HepG2 (cell line): ENCODE data around the gene PHKB. TPM values are rescaled to one million over a fixed set of nuclear protein-coding genes. Genes with fewer than 3 reads are reported as not detected.

Experiments used
- ATAC-seq: fragments of 200-7000 bp; cut with Tn5 transposase; 3 replicates; pipeline ENCODE4 v1.9.1; 2020; ENCODE audit warnings: mild to moderate bottlenecking, moderate library complexity
- BruUV-seq: library from RNA; stranded (reverse); fragments of 400-500 nt; replicated peaks from 2 replicates; lab custom pipeline; 2021; lab: Mats Ljungman, UMichigan
- CTCF ChIA-PET: fragments of 300-600 bp; formaldehyde crosslinking; extraction: SDS; loops from one replicate; lab custom pipeline; 2021; ENCODE audit warnings: low total read pairs, inconsistent platforms, low intra/inter-chr PET ratio; lab: Yijun Ruan, JAX
- POLR2A ChIA-PET: fragments of 350-600 bp; sonication (Branson Sonifier 250); formaldehyde crosslinking; loops from one replicate; lab custom pipeline; 2020; ENCODE audit warnings: antibody characterized with exemption, inconsistent platforms; lab: Yijun Ruan, JAX
- DNase-seq: peaks from one replicate; pipeline ENCODE4 v3.0.0-alpha.2; 2015; ENCODE audit warnings: low spot score
- FAIRE-seq: peaks from 3 replicates; lab custom pipeline; 2011; peaks lifted over from hg19 to GRCh38; lab: Jason Lieb, UNC
- H2AFZ ChIP-seq: one replicate; pipeline ENCODE4 v1.6.1; 2011; ENCODE audit warnings: low read length, inconsistent platforms
- H3K27ac ChIP-seq: fragments of 300-600 bp; 3 replicates; pipeline ENCODE4 v1.8.0; 2011; ENCODE audit warnings: mixed run types, mild to moderate bottlenecking, mixed read lengths, low read length, inconsistent platforms; ENCODE audit not compliant: insufficient read depth; ENCODE audit errors: extremely low read length
- H3K27me3 ChIP-seq, 2 experiments: fragments of 200-600 bp in 1 of 2; 2 replicates in 1 of 2; 3 replicates in 1 of 2; pipeline versions ENCODE4 v1.6.0 to v1.8.0; 2011; ENCODE audit warnings: low read length in 2 of 2, mild to moderate bottlenecking in 2 of 2, moderate library complexity in 2 of 2, inconsistent platforms in 1 of 2; ENCODE audit not compliant: insufficient read depth in 2 of 2, control insufficient read depth in 1 of 2
- H3K36me3 ChIP-seq, 2 experiments: fragments of 200-600 bp in 1 of 2; replicated peaks in 1 of 2; 2 replicates in 1 of 2; 3 replicates in 1 of 2; pipeline versions ENCODE4 v1.5.1 to v1.8.0; 2011; ENCODE audit warnings: low read length in 2 of 2, inconsistent platforms in 1 of 2; ENCODE audit not compliant: insufficient read depth in 2 of 2, control insufficient read depth in 1 of 2
- H3K4me1 ChIP-seq: 2 replicates; pipeline ENCODE4 v1.5.1; 2012; ENCODE audit warnings: low read length, inconsistent platforms; ENCODE audit not compliant: insufficient read depth
- H3K4me2 ChIP-seq: 2 replicates; pipeline ENCODE4 v1.6.0; 2011; ENCODE audit warnings: low read depth, low read length, inconsistent platforms
- H3K4me3 ChIP-seq, 3 experiments: fragments of 200-600 bp in 1 of 3; sonication (generic), shearing (Covaris generic) in 1 of 3; replicated peaks in 1 of 3; 2 replicates each; pipeline ENCODE4 v1.5.1; 2011 to 2016; ENCODE audit warnings: low read length in 3 of 3, inconsistent platforms in 2 of 3, low read depth in 2 of 3, mild to moderate bottlenecking in 2 of 3, control low read depth in 1 of 3, mixed read lengths in 1 of 3; ENCODE audit not compliant: insufficient read depth in 1 of 3
- H3K79me2 ChIP-seq: one replicate; pipeline ENCODE4 v1.6.1; 2011; ENCODE audit warnings: low read length, inconsistent platforms; ENCODE audit not compliant: insufficient read depth
- H3K9ac ChIP-seq: 2 replicates; pipeline ENCODE4 v1.6.0; 2011; ENCODE audit warnings: mild to moderate bottlenecking, low read depth, low read length, inconsistent platforms; ENCODE audit not compliant: insufficient read depth
- H3K9me3 ChIP-seq: 2 replicates; pipeline ENCODE4 v1.5.1; 2012; ENCODE audit warnings: mild to moderate bottlenecking, low read length
- H4K20me1 ChIP-seq: 2 replicates; pipeline ENCODE4 v1.6.0; 2011; ENCODE audit warnings: inconsistent platforms, mild to moderate bottlenecking, low read length, moderate library complexity; ENCODE audit not compliant: insufficient read depth
- FOXA1 ChIP-seq, 2 experiments: fragments of 450-650 bp in 1 of 2; sonication (generic) in 1 of 2; formaldehyde crosslinking in 1 of 2; IDR thresholded peaks; 2 replicates each; pipeline versions ENCODE4 v1.4.0 to v1.6.1; 2016 to 2020; ENCODE audit warnings: missing genetic modification reagents in 1 of 2
- MBD4 ChIP-seq: IDR thresholded peaks from 2 replicates; pipeline ENCODE4 v1.6.1; 2012; ENCODE audit warnings: low read length, inconsistent platforms, borderline replicate concordance
- NCOA5 ChIP-seq: sonication (generic); formaldehyde crosslinking; IDR thresholded peaks from 2 replicates; pipeline ENCODE4 v1.4.0; 2020; ENCODE audit warnings: missing genetic modification reagents
- POGZ ChIP-seq: sonication (generic); formaldehyde crosslinking; IDR thresholded peaks from 2 replicates; pipeline ENCODE4 v1.4.0; 2020; ENCODE audit warnings: mild to moderate bottlenecking, missing genetic modification reagents
- SMYD3 ChIP-seq: sonication (generic); formaldehyde crosslinking; IDR thresholded peaks from 2 replicates; pipeline ENCODE4 v1.8.1; 2023; ENCODE audit warnings: mild to moderate bottlenecking, missing genetic modification reagents
- SNAI1 ChIP-seq: sonication (generic); formaldehyde crosslinking; IDR thresholded peaks from 2 replicates; pipeline ENCODE4 v1.5.0; 2020; ENCODE audit warnings: mild to moderate bottlenecking, missing genetic modification reagents, borderline replicate concordance
- ZFP90 ChIP-seq: sonication (generic); formaldehyde crosslinking; IDR thresholded peaks from 2 replicates; pipeline ENCODE4 v1.8.0; 2022; ENCODE audit warnings: missing genetic modification reagents, mild to moderate bottlenecking, inconsistent platforms, borderline replicate concordance
- ZIK1 ChIP-seq: sonication (generic); formaldehyde crosslinking; IDR thresholded peaks from 2 replicates; pipeline ENCODE4 v1.5.0; 2020; ENCODE audit warnings: mild to moderate bottlenecking, low read depth, missing genetic modification reagents, borderline replicate concordance
- ZMYM4 ChIP-seq: sonication (generic); formaldehyde crosslinking; IDR thresholded peaks from 2 replicates; pipeline ENCODE4 v1.8.1; 2023; ENCODE audit warnings: mild to moderate bottlenecking, missing genetic modification reagents
- ZNF282 ChIP-seq: fragments of 450-650 bp; IDR thresholded peaks from 2 replicates; pipeline ENCODE4 v1.6.1; 2018; ENCODE audit not compliant: partially characterized antibody
- ZNF891 ChIP-seq: sonication (generic); formaldehyde crosslinking; IDR thresholded peaks from 2 replicates; pipeline ENCODE4 v1.5.0; 2020; ENCODE audit warnings: mild to moderate bottlenecking, missing genetic modification reagents
- WGBS: methylation state at CpG from one replicate; pipeline ENCODE4 v1.1.6; 2017; ENCODE audit warnings: low lambda C conversion rate; 5-methylcytosine and 5-hydroxymethylcytosine counted together
- in situ Hi-C: cut with HindIII; loops from 2 replicates; pipeline ENCODE4 v1.10.0; 2017; ENCODE audit warnings: low pct_unique_long_range_greater_than_20kb; ENCODE audit not compliant: extremely low pct_ligation_motif_present
- intact Hi-C: fragments of 100-400 bp; cut with micrococcal nuclease; formaldehyde crosslinking; loops from one replicate; pipeline ENCODE4 v1.10.0; 2022; ENCODE audit not compliant: unreplicated experiment
- polyA plus RNA-seq, 8 experiments: library from polyadenylated mRNA; depleted of rRNA in 3 of 8; stranded (reverse) in 7 of 8; unstranded in 1 of 8; fragments of >200 nt; fragmentation: Illumina TruSeq in 4 of 8; extraction: Trizol in 4 of 8; gene quantifications; 2 replicates each; pipeline versions ENCODE4 v1.2.1 to v1.2.3, GENCODE V29; 2011 to 2016; ENCODE audit warnings: low read depth in 4 of 8, missing spikeins in 1 of 8, mixed read lengths in 1 of 8; ENCODE audit not compliant: insufficient read depth in 1 of 8
- total RNA-seq, 5 experiments: library from RNA; depleted of rRNA; stranded (reverse); fragments of >200 nt; fragmentation: Illumina TruSeq; extraction: Trizol; gene quantifications; 2 replicates each; pipeline ENCODE4 v1.2.3, GENCODE V29; 2016; ENCODE audit warnings: low read depth in 1 of 5
- TF ChIP-seq, protein P1 (sequence below): sonication (generic); formaldehyde crosslinking; IDR thresholded peaks from 2 replicates; pipeline ENCODE4 v1.4.0; 2020; ENCODE audit warnings: missing genetic modification reagents
- TF ChIP-seq, protein P2 (sequence below): sonication (generic); formaldehyde crosslinking; IDR thresholded peaks from 2 replicates; pipeline ENCODE4 v1.5.0; 2020; ENCODE audit warnings: mild to moderate bottlenecking, missing genetic modification reagents, moderate library complexity
- TF ChIP-seq, protein P3 (sequence below): sonication (generic); formaldehyde crosslinking; IDR thresholded peaks from 2 replicates; pipeline ENCODE4 v1.5.0; 2020; ENCODE audit warnings: missing genetic modification reagents
- TF ChIP-seq, protein P4 (sequence below): fragments of 450-650 bp; IDR thresholded peaks from 2 replicates; pipeline ENCODE4 v1.6.1; 2017; ENCODE audit warnings: mild to moderate bottlenecking
- TF ChIP-seq, protein P5 (sequence below): sonication (generic); formaldehyde crosslinking; conservative IDR thresholded peaks from 2 replicates; pipeline ENCODE4 v1.5.0; 2020; ENCODE audit warnings: missing genetic modification reagents

PHKB gene
- total and polyA plus RNA-seq, 2 of the 13 experiments (the other 11 are each of a cell fraction or from before 2014, with no cell fraction given), result 66.0 to 80.8 TPM

DNA sequence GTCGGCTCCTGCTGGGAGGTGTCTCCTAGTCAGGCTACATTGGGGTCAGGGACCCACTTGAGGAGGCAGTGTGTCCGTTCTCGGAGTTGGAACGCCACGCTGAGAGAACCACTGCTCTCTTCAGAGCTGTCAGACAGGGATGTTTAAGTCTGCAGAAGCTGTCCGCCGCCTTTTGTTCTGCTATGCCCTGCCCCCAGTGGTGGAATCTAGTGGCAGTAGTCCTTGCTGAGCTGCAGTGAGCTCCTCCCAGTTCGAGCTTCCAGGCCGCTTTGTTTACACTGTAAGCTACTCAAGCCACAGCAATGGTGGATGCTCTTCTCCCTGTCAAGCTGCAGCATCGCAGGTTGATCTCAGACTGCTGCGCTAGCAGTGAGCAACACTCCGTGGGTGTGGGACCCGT is 36.3 kb upstream of the PHKB start:
- Histone ChIP-seq H3K36me3 (peaks cover 8 to 34% of the 10 kb centered on the region in 2 experiments), H3K4me2 (no peak overlapping the region), H3K27me3 (no peaks in the 10 kb centered on the region), H2AFZ (no peak overlapping the region), H3K27ac (no peak overlapping the region), H3K9ac (no peak overlapping the region), H3K79me2 (no peaks in the 10 kb centered on the region), H4K20me1 (no peaks in the 10 kb centered on the region), H3K4me3 (no peak overlapping the region), H3K9me3 (no peaks in the 10 kb centered on the region), H3K4me1 (no peaks in the 10 kb centered on the region)
- POLR2A ChIA-PET, result no interaction called here
- peak; percentile 39 for DNase-seq
- 94% methylated on average over 13 of the region's 13 CpGs for WGBS
- CTCF ChIA-PET, result no interaction called here
- no TSS peak for BruUV-seq
- in situ Hi-C loops, result no loop called here
- ATAC-seq, result peak; percentile 85
- intact Hi-C loops, result no loop called here
- FAIRE-seq, result no peak
- TF ChIP-seq POGZ (no peak), ZIK1 (CRISPR knock-in tag) (no peak), SNAI1 (no peak), ZNF282 (no peak), FOXA1 (IDR thresholded peaks at IDR 0.05) (no peak), FOXA1 (CRISPR knock-in tag; IDR thresholded peaks at IDR 0.05) (peak; percentile 63), ZNF891 (CRISPR knock-in tag) (no peak), SMYD3 (CRISPR knock-in tag) (no peak), MBD4 (no peak), NCOA5 (no peak), ZFP90 (no peak), ZMYM4 (CRISPR knock-in tag) (peak; percentile 31; the same call in 1 of the 2 replicates)
- TF ChIP-seq, protein P1, sequence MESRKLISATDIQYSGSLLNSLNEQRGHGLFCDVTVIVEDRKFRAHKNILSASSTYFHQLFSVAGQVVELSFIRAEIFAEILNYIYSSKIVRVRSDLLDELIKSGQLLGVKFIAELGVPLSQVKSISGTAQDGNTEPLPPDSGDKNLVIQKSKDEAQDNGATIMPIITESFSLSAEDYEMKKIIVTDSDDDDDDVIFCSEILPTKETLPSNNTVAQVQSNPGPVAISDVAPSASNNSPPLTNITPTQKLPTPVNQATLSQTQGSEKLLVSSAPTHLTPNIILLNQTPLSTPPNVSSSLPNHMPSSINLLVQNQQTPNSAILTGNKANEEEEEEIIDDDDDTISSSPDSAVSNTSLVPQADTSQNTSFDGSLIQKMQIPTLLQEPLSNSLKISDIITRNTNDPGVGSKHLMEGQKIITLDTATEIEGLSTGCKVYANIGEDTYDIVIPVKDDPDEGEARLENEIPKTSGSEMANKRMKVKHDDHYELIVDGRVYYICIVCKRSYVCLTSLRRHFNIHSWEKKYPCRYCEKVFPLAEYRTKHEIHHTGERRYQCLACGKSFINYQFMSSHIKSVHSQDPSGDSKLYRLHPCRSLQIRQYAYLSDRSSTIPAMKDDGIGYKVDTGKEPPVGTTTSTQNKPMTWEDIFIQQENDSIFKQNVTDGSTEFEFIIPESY (CRISPR knock-in tag), result peak; percentile 49; the same call in 1 of the 2 replicates
- TF ChIP-seq, protein P2, sequence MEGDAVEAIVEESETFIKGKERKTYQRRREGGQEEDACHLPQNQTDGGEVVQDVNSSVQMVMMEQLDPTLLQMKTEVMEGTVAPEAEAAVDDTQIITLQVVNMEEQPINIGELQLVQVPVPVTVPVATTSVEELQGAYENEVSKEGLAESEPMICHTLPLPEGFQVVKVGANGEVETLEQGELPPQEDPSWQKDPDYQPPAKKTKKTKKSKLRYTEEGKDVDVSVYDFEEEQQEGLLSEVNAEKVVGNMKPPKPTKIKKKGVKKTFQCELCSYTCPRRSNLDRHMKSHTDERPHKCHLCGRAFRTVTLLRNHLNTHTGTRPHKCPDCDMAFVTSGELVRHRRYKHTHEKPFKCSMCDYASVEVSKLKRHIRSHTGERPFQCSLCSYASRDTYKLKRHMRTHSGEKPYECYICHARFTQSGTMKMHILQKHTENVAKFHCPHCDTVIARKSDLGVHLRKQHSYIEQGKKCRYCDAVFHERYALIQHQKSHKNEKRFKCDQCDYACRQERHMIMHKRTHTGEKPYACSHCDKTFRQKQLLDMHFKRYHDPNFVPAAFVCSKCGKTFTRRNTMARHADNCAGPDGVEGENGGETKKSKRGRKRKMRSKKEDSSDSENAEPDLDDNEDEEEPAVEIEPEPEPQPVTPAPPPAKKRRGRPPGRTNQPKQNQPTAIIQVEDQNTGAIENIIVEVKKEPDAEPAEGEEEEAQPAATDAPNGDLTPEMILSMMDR (CRISPR knock-in tag), result peak; percentile 17; the same call in 1 of the 2 replicates
- TF ChIP-seq, protein P3, sequence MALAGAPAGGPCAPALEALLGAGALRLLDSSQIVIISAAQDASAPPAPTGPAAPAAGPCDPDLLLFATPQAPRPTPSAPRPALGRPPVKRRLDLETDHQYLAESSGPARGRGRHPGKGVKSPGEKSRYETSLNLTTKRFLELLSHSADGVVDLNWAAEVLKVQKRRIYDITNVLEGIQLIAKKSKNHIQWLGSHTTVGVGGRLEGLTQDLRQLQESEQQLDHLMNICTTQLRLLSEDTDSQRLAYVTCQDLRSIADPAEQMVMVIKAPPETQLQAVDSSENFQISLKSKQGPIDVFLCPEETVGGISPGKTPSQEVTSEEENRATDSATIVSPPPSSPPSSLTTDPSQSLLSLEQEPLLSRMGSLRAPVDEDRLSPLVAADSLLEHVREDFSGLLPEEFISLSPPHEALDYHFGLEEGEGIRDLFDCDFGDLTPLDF (CRISPR knock-in tag), result no peak
- TF ChIP-seq, protein P4, sequence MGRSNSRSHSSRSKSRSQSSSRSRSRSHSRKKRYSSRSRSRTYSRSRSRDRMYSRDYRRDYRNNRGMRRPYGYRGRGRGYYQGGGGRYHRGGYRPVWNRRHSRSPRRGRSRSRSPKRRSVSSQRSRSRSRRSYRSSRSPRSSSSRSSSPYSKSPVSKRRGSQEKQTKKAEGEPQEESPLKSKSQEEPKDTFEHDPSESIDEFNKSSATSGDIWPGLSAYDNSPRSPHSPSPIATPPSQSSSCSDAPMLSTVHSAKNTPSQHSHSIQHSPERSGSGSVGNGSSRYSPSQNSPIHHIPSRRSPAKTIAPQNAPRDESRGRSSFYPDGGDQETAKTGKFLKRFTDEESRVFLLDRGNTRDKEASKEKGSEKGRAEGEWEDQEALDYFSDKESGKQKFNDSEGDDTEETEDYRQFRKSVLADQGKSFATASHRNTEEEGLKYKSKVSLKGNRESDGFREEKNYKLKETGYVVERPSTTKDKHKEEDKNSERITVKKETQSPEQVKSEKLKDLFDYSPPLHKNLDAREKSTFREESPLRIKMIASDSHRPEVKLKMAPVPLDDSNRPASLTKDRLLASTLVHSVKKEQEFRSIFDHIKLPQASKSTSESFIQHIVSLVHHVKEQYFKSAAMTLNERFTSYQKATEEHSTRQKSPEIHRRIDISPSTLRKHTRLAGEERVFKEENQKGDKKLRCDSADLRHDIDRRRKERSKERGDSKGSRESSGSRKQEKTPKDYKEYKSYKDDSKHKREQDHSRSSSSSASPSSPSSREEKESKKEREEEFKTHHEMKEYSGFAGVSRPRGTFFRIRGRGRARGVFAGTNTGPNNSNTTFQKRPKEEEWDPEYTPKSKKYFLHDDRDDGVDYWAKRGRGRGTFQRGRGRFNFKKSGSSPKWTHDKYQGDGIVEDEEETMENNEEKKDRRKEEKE, result no peak
- TF ChIP-seq, protein P5, sequence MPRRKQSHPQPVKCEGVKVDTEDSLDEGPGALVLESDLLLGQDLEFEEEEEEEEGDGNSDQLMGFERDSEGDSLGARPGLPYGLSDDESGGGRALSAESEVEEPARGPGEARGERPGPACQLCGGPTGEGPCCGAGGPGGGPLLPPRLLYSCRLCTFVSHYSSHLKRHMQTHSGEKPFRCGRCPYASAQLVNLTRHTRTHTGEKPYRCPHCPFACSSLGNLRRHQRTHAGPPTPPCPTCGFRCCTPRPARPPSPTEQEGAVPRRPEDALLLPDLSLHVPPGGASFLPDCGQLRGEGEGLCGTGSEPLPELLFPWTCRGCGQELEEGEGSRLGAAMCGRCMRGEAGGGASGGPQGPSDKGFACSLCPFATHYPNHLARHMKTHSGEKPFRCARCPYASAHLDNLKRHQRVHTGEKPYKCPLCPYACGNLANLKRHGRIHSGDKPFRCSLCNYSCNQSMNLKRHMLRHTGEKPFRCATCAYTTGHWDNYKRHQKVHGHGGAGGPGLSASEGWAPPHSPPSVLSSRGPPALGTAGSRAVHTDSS, result no peak
